ENCODE data around the gene APOA5. TPM values are rescaled to one million over a fixed set of nuclear protein-coding genes. Genes with fewer than 3 reads are reported as not detected.
A peak's percentile ranks its signal among the peaks of the same experiment; 100 is the strongest.

APOA5 gene
- total RNA-seq, 4 donors from 2014 or later = 1.0 to 2.9 TPM; not detected in 2

GRCh38 chr11:116813781-116814471, 22.2 kb upstream of the APOA5 start:
- in situ Hi-C loops (cut with MboI; ENCODE audit: low sequenced_read_pairs in 4 of 4) = no loop called here

DNA sequence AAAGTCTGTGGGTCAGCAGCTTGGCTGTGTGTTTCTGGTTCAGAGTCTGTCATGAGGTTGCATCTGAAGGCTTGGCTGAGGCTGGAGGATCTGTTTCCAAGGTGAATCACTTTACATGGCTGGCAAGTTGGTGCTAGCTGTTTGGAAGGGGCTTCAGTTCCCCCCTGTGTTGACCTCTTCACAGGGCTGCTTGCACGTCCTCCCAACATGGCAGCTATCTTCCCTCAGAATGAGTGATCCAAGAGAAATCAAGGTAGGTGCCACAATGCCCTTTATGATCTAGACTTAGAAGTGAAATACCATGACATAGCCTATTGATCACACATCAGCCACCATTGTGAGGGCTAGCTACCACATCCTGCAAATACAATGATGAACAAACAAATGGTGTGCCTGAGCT, 21.5 kb upstream of the APOA5 start:
- ATAC-seq (no peak), DNase-seq (no peak)
- intact Hi-C loops (cut with DNase I; ENCODE audit: low total_unique reads) = no loop called here
- no peaks in the 10 kb centered on the region for H3K9me3 ChIP-seq
- TF ChIP-seq POLR2A (IDR thresholded peaks at IDR 0.05) = no peak
- no peak for TF ChIP-seq CTCF (IDR thresholded peaks at IDR 0.05 in 4 of 5, conservative IDR thresholded peaks at IDR 0.05 in 1 of 5)
- no peaks in the 10 kb centered on the region for H3K36me3 ChIP-seq
- no peaks in the 10 kb centered on the region for H3K27me3 ChIP-seq
- peak overlapping the region in 1 of 4 donors; percentile 75 for H3K27ac ChIP-seq
- peaks cover 0 to 16% of the 10 kb centered on the region in 2 donors for H3K4me1 ChIP-seq
- no peak overlapping the region for H3K4me3 ChIP-seq
- in situ Hi-C loops (cut with MboI; ENCODE audit: low sequenced_read_pairs in 4 of 4) = no loop called here

More at GRCh38 chr11:116813781-116814471, 22.2 kb upstream of the APOA5 start:
- DNase-seq = peak in 1 of 2 donors; percentile 40
- Histone ChIP-seq H3K4me1 (peaks cover 0 to 16% of the 10 kb centered on the region in 2 donors), H3K4me3 (no peak overlapping the region), H3K27ac (peak overlapping the region; percentile 59 to 75 (median 69)), H3K9me3 (no peaks in the 10 kb centered on the region), H3K36me3 (no peaks in the 10 kb centered on the region), H3K27me3 (no peaks in the 10 kb centered on the region)
- TF ChIP-seq POLR2A (IDR thresholded peaks at IDR 0.05) (no peak), CTCF (IDR thresholded peaks at IDR 0.05 in 4 of 5, conservative IDR thresholded peaks at IDR 0.05 in 1 of 5) (no peak)
- intact Hi-C loops (cut with DNase I; ENCODE audit: low total_unique reads) = no loop called here
- ATAC-seq = peak; percentile 77 to 79

DNA sequence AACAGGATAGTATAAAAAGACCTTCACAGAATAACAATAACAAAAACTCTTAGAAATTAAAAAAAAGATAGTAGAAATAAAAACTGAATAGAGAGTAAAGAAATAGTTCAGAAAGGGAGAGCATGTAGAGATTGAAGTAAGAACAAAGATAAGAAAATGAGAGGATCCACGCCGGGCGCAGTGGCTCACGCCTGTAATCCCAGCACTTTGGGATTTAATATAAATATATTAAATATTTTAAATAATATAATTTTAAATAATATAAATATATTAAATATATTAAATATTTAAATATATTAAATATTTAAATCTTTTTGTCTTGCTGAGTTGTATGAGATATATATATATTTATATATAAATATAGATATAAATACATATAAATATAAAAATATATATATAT, 20.4 kb upstream of the APOA5 start:
- H3K27me3 ChIP-seq = no peaks in the 10 kb centered on the region
- H3K4me3 ChIP-seq = no peak overlapping the region
- DNase-seq (no peak), ATAC-seq (no peak)
- intact Hi-C loops (cut with DNase I; ENCODE audit: low total_unique reads) = no loop called here
- in situ Hi-C loops (cut with MboI; ENCODE audit: low sequenced_read_pairs in 4 of 4) = no loop called here
- H3K27ac ChIP-seq = no peak overlapping the region
- no peaks in the 10 kb centered on the region for H3K36me3 ChIP-seq
- TF ChIP-seq CTCF (IDR thresholded peaks at IDR 0.05 in 4 of 5, conservative IDR thresholded peaks at IDR 0.05 in 1 of 5) (no peak), POLR2A (IDR thresholded peaks at IDR 0.05) (no peak)
- peaks cover 0 to 16% of the 10 kb centered on the region in 2 donors for H3K4me1 ChIP-seq
- H3K9me3 ChIP-seq = no peaks in the 10 kb centered on the region

DNA sequence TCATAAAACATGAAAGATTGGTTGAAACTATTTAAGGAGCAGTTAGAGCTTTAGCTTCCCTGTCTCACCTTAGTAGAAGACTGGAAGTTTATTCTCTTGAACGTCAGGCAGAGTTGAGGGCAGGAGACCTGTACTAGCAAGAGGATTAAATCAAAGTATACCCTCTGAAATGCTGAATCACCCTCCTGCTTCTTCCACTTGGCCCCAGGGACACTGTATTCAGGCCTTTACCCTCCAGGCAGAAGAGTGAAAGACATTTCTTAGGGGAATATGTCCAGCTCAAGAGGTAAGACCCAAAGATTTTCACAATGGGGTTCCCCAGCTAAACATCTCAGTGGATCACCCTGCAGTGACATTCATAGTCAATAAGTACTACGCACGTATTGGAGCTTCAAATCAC, 19.5 kb upstream of the APOA5 start:
- H3K27me3 ChIP-seq = no peaks in the 10 kb centered on the region
- ATAC-seq (no peak), DNase-seq (no peak)
- H3K9me3 ChIP-seq = no peaks in the 10 kb centered on the region
- H3K4me1 ChIP-seq = peaks cover 0 to 16% of the 10 kb centered on the region in 2 donors
- H3K36me3 ChIP-seq = no peaks in the 10 kb centered on the region
- H3K4me3 ChIP-seq = no peak overlapping the region
- in situ Hi-C loops (cut with MboI; ENCODE audit: low sequenced_read_pairs in 4 of 4) = no loop called here
- intact Hi-C loops (cut with DNase I; ENCODE audit: low total_unique reads) = no loop called here
- TF ChIP-seq CTCF (IDR thresholded peaks at IDR 0.05 in 4 of 5, conservative IDR thresholded peaks at IDR 0.05 in 1 of 5) (no peak), POLR2A (IDR thresholded peaks at IDR 0.05) (no peak)
- H3K27ac ChIP-seq = peak overlapping the region in 1 of 4 donors; percentile 3
